Loucy (cell line): ENCODE data around the gene ACTR5.

Source experiments
- EZH2phosphoT487 ChIP-seq: fragments of 200-600 bp; IDR thresholded peaks from 2 replicates; pipeline ENCODE4 v1.6.1; 2018; ENCODE audit warnings: antibody characterized with exemption, mild to moderate bottlenecking, moderate library complexity, borderline replicate concordance
- TF ChIP-seq, protein P1 (sequence below): fragments of 200-600 bp; sonication (generic); conservative IDR thresholded peaks from 2 replicates; pipeline ENCODE4 v1.5.1; 2014; ENCODE audit warnings: mild to moderate bottlenecking, antibody characterized with exemption, low read length

DNA sequence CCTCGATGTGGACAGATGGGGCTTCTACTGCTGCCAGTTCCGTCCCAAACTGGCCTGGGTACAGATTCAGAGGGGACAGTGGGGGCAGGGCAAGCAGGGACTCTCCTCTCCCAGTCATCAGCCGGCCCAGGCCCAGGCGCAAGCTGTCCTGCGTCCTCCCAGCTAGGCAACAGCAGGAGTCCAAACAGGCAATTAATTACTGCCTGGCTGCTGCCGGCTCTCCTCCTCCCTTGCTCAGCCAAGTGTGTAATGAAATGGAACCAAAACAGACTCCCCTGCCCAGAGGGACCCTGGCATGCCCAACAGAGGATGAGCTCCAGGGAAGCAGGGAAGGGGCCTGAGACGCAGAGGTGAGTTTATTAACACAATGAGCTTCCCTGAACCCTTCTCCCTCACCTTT lies 41.8 kb upstream of the ACTR5 start:
- TF ChIP-seq, protein P1, sequence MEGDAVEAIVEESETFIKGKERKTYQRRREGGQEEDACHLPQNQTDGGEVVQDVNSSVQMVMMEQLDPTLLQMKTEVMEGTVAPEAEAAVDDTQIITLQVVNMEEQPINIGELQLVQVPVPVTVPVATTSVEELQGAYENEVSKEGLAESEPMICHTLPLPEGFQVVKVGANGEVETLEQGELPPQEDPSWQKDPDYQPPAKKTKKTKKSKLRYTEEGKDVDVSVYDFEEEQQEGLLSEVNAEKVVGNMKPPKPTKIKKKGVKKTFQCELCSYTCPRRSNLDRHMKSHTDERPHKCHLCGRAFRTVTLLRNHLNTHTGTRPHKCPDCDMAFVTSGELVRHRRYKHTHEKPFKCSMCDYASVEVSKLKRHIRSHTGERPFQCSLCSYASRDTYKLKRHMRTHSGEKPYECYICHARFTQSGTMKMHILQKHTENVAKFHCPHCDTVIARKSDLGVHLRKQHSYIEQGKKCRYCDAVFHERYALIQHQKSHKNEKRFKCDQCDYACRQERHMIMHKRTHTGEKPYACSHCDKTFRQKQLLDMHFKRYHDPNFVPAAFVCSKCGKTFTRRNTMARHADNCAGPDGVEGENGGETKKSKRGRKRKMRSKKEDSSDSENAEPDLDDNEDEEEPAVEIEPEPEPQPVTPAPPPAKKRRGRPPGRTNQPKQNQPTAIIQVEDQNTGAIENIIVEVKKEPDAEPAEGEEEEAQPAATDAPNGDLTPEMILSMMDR, result no peak
- TF ChIP-seq EZH2phosphoT487, result no peak
